ENCODE data around the gene MR1. TPM values are rescaled to one million over a fixed set of nuclear protein-coding genes. Genes with fewer than 3 reads are reported as not detected.

MR1 gene
- total RNA-seq, 1 experiment from 2014 or later: 33.4 TPM

GRCh38 chr1:181088079-181089016 lies 54.6 kb downstream of the MR1 start, which contains the start of gene IER5:
TSS of gene IER5 (plus strand) at chr1:181088700. CDS start at chr1:181088903, 203 bp downstream.
- TSS peak; percentile 81 for BruUV-seq (replicated peaks)
- H3K27ac Mint-ChIP-seq (ENCODE audit: low read depth, unreplicated experiment): peak within 1 kb of the TSS; percentile 99
- H3K4me1 Mint-ChIP-seq (ENCODE audit: insufficient read depth, unreplicated experiment): peaks cover 43% of the 10 kb centered on the region
- DNase-seq (ENCODE audit: unreplicated experiment): peak; percentile 99
- H3K9me3 Mint-ChIP-seq (ENCODE audit: unreplicated experiment): no peaks in the 10 kb centered on the region
- ChIA-PET CTCF (interaction anchor here (0.6 to 12.1 kb wide), 12 partner anchors 14 to 78 kb away, joined by 3 to 215 read pairs (median 4); no protein-coding TSS in a partner anchor), POLR2A (interaction anchor here (0.5 to 38.3 kb wide), 21 partner anchors 10 to 587 kb away, joined by 3 to 1402 read pairs (median 4); partner anchors contain the start of genes MR1 and STX6)
- H3K4me3 Mint-ChIP-seq (ENCODE audit: unreplicated experiment): peak within 1 kb of the TSS; percentile 100
- no peaks in the 10 kb centered on the region for H3K27me3 Mint-ChIP-seq (ENCODE audit: insufficient read depth, unreplicated experiment)
- H3K36me3 Mint-ChIP-seq (ENCODE audit: insufficient read depth, unreplicated experiment): peaks cover 56% of the 10 kb centered on the region
- intact Hi-C loops (cut with micrococcal nuclease): loop anchor here (1.0 to 5.0 kb wide), 3 partner anchors 24 to 571 kb away; partner anchors contain the start of gene STX6
- no peak for TF ChIP-seq CTCF (IDR thresholded peaks at IDR 0.05; ENCODE audit: unreplicated experiment)

GRCh38 chr1:181089017-181089675 lies 55.4 kb downstream of the MR1 start:
- CTCF ChIA-PET: interaction anchor here (0.6 to 12.1 kb wide), 11 partner anchors 10 to 675 kb away, joined by 3 to 215 read pairs (median 4); no protein-coding TSS in a partner anchor
- no peaks in the 10 kb centered on the region for H3K9me3 Mint-ChIP-seq (ENCODE audit: unreplicated experiment)
- intact Hi-C loops (cut with micrococcal nuclease): loop anchor here (5.0 kb wide), 1 partner anchor 572 kb away; no protein-coding TSS in a partner anchor
- peak overlapping the region; percentile 99 for H3K27ac Mint-ChIP-seq (ENCODE audit: low read depth, unreplicated experiment)
- no peak for DNase-seq (ENCODE audit: unreplicated experiment)
- BruUV-seq (replicated peaks): no TSS peak
- POLR2A ChIA-PET: interaction anchor here (0.5 to 38.3 kb wide), 14 partner anchors 11 to 574 kb away, joined by 3 to 1402 read pairs (median 4); partner anchors contain the start of genes MR1 and STX6
- H3K4me3 Mint-ChIP-seq (ENCODE audit: unreplicated experiment): peak overlapping the region; percentile 100
- peaks cover 64% of the 10 kb centered on the region for H3K36me3 Mint-ChIP-seq (ENCODE audit: insufficient read depth, unreplicated experiment)
- TF ChIP-seq CTCF (IDR thresholded peaks at IDR 0.05; ENCODE audit: unreplicated experiment): no peak
- H3K4me1 Mint-ChIP-seq (ENCODE audit: insufficient read depth, unreplicated experiment): peaks cover 44% of the 10 kb centered on the region
- H3K27me3 Mint-ChIP-seq (ENCODE audit: insufficient read depth, unreplicated experiment): no peaks in the 10 kb centered on the region

GRCh38 chr1:181089676-181090544 lies 56.1 kb downstream of the MR1 start:
- peak; percentile 97 for DNase-seq (ENCODE audit: unreplicated experiment)
- Mint-ChIP-seq H3K9me3 (ENCODE audit: unreplicated experiment) (no peaks in the 10 kb centered on the region), H3K27me3 (ENCODE audit: insufficient read depth, unreplicated experiment) (no peaks in the 10 kb centered on the region), H3K27ac (ENCODE audit: low read depth, unreplicated experiment) (peak overlapping the region; percentile 99), H3K4me1 (ENCODE audit: insufficient read depth, unreplicated experiment) (peaks cover 49% of the 10 kb centered on the region), H3K4me3 (ENCODE audit: unreplicated experiment) (peak overlapping the region; percentile 100), H3K36me3 (ENCODE audit: insufficient read depth, unreplicated experiment) (peaks cover 71% of the 10 kb centered on the region)
- ChIA-PET POLR2A (interaction anchor here (0.5 to 38.3 kb wide), 23 partner anchors 10 to 593 kb away, joined by 3 to 1402 read pairs (median 8); partner anchors contain the start of genes ACBD6, MR1 and STX6), CTCF (interaction anchor here (0.6 to 12.1 kb wide), 18 partner anchors 7 to 676 kb away, joined by 3 to 215 read pairs (median 4); no protein-coding TSS in a partner anchor)
- BruUV-seq (replicated peaks): TSS peak; percentile 24
- intact Hi-C loops (cut with micrococcal nuclease): loop anchor here (1.0 to 5.0 kb wide), 7 partner anchors 9 to 573 kb away; no protein-coding TSS in a partner anchor
- no peak for TF ChIP-seq CTCF (IDR thresholded peaks at IDR 0.05; ENCODE audit: unreplicated experiment)

Data from MCF 10A (cell line).